ENCODE data around the gene PLXND1. TPM values are rescaled to one million over a fixed set of nuclear protein-coding genes. Genes with fewer than 3 reads are reported as not detected.

PLXND1 gene
- total RNA-seq, 1 donor from 2014 or later: 14.3 TPM

DNA sequence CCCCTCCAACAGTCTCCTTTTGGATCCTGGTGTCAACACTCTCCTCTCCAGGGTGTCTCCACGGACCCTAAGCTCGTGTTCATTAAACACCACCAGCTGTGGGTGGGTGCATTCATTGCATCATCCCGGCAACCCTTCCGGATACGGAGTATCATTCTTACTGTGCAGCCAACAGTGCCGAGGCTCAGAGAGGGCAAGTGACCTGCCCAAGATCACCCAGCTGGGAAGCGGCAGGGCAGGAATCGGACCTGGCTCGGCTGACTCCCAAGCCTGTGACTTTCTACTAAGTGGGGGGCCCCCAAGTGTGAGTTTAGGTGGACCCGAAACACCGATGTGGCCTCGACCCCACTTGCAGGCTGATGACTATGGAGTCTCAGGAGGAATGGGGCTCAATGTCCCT, 43.1 kb downstream of the PLXND1 start:
- no peak for DNase-seq

DNA sequence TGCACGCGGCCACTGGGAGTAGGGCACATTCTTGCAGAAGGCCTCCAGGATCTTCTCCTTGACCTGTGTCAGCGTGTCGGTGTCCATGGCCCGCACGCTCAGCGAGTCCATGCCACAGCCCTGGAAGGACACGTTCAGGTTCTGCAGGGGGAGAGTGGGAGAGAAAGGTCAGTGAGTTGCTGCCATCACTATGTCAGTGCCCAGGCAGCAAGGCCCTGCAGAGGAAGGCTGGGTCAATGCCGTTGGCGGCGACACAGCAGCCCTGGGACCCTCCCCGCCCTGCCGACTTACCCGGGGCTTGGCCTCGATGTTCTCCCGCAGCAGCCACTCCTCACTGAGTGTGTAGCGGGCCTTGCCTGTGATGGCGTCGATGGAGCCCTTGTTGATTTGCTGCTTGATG, 43.7 kb downstream of the PLXND1 start:
- DNase-seq: no peak

DNA sequence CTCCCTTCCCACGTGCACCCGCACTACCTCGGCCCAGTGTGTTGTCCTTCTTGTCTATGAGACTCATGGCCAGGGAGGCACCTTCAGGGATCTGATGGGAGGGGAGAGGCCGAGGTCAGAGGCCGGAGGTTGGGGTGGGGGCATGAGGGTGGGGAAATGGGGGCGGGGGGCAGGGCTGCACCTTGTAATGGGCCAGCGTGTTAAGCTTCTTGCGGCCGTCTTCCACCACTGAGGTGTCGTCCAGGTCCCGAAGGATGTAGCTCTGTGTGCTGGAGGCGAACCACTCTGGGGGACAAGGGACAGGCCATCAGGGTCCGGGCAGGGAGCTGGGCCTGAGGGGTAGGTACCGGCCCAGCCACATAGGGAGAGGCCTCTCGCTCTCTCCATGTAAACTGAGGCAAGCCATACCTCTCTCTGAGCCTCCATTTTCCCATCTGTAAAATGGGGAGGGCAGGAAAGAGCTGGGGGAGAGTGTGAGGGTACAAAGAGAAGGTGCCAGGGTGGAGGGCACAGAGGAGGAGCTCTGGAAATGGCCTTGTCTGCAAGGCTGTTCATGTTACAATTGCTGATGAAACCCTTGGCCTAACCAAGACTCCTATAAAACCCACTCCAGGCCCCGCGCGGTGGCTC, 44.7 kb downstream of the PLXND1 start:
- DNase-seq: no peak

DNA sequence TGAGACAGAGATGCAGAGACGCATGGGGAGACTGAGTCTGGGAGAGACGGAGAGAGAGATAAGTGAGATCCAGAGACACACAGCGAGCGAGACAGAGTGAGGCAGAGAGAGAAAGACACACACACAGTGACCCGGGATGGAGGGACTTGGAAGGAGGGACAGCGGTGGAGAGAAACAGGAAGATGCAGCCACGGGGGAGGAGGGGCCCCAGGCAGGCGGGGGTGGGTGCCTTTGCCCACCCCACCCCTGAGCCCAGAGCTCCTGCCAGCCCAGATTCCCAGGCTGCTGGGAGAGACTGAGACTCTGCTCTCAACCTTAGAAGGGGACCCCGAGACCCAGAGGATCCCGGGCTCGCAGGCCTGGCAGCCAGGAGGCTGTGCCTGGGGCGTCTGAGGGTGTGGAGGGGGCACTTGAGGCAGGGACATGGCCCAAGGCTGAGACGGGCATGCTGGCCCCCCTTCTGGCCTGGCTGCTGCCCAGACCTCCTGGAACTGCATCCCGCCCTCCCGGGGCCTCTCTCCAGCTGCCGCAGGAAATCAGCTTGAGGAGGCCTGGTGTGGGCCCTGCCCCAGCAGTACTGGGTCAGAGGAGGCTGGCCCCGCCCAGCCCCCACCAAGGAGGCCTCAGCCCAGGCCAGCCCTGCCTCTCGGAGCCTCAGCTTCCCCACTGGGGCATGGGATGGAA, 45.4 kb downstream of the PLXND1 start:
- DNase-seq: no peak

DNA sequence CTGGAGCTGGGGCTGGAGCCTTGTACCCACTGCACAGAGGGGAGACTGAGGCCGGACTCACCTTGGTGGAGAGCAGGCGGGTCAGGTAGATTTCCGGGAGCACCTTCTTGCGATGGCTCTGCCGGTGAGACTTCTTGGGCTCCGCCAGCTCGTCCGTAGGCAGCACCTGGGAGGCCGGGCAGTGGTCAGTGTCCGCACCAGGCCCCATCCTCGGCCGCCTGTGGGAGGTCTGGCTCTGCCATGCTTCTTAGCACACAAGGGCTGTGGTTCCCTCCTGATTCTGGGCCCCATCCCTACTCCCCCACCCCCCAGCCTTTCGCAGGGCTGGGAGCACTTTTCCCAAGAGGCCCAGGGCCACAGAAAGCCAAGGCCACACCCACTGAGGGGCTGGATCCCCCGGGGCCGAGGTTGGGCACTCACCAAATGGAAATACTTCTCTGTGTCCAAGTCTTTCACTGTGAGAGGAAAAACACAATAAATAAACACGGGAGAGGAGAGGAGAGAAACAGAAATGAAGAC, 46.1 kb downstream of the PLXND1 start:
- no peak for DNase-seq

DNA sequence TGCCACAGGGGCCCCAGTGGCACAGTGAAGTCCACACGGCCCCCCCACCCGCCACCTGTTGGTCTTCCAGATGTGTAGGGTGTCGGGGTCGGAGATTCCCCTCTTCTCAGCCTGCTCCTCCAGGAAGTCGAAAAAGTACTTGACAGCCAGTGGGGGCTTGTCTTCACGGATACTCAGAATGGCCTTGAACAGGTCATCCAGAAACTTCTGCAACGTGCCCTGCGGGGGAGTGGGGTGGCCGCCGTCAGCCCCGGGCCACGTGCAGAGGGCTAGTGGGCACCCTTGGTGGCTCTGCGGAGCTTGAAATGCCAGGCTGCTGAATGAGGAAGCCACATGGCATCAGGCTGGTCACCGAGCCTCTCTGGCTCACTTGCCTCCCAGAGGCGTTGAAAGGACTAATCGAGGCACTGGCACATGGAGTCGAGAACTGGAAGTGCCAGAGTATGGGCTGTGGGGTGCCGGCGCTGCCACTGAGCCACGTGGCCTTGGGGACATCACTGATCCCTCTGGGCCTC, 46.9 kb downstream of the PLXND1 start:
- DNase-seq: no peak

DNA sequence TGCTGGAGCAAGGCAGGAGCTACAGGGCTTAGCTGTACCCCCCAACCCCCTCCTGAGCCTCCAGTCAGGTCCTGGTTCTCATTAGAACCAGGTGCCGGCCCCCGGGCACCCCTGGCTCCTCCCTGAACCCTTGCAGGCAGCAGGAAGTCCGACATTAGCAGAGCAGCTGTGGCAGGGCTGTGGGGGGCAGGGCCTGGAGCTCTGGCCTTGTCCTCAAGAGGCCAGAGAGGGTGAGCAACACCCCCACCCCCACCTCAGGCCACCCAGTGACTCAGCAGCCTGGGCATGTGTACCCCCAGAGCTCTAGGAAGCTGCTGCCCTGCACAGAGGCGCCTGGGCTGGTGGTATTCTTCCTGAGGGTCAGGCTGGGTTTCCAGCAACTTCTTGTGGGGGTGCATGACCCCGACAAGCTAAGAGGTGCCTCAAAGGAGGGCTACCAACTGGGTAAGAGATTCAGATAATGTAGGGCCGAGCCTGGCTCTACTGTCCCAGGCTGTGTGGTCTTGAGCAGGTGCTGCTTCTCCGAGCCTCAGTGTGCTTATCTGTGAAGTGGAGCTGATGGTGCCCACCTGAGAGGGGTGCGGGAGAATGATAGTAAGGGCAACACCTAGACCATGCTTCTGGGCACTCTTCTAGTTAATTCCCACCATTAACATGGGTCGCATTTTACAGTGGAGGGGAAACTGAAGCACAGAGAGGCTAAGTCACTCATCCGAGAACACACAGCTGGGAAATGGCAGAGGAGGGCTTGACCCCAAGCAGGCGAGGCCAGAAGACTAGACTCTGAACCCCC, 47.5 kb downstream of the PLXND1 start:
- no peak for DNase-seq

DNA sequence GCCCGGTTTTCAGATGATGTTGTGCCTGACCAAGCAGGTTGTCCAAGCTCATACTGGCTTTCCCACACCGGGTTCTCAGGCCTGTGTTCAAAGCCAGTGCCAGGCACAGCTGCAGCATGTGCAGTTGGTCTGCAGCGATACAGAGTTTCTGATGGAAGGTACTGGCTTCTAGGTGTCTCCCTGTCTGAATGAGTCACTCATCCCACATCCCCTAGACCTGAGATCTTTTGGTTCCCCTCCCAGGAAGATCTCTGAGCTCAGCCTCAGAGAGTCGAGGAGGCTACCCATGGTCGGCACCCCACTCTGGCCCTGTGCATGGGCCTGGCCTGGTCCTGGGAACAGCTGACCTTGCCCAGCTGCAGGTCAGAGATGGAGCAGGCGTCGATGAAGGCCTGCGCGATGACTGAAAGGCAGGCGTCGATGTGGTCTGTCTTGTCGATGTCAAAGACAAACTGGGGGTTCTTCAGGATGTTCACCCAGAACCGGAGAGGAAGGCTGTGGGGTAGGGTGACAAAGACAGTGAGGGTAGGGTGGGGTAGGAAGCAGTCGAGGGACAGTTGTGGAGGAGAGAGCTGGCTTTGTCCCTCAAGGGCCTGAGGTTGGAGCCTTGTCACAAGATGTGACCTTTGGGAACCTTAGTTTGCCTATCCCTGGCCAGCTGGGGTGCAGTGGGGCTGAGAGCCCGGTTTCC, 48.2 kb downstream of the PLXND1 start:
- DNase-seq: no peak

DNA sequence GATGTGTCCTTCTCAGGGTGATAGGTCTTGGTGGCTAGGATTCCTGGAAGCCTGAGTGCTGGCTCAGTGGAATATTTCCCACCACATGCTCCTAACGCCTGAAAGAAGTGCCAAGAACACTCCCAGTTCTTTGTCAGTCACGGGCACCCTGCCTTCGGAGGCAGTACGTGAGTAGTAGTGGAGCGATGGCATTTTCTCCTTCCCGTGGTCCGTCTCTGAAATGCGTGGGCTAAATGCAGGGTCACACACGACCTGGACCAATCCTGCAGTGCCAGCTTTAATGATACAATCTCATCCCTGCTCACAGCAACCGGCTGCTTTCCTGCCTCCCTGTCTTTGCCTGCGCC, 49.0 kb downstream of the PLXND1 start:
- DNase-seq: peak; percentile 19

DNA sequence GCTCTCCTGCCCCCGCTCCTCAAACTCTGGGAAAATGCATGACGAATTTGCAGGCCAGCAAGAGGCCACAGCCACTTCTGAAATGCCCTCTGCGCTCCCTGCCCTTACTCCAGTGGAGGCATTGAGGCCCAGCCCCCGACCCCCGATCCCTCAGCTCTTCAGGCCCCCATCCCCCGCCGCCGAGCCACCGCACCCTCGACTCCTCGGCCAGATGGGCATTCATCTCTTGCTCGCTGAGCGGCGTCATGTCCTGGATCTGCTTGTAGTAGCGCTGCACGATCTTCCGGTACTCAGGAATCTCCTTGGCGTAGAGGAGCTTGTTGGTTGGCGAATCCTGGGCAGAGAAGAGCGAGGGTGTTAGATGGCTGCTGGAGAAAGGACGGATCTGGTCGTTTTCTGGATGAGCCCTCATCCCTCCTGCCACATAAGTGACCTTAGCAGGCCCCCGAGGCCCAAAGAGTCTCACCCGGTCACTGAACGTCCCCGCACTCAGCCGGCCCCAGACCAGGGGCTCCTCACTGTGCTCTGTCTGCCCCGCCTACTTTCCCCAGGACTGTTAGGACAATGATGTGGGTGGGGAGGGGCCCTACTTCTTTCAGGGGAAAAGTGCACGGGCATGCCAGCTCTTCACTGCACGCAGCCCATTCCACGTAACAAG, 49.5 kb downstream of the PLXND1 start:
- no peak for DNase-seq

DNA sequence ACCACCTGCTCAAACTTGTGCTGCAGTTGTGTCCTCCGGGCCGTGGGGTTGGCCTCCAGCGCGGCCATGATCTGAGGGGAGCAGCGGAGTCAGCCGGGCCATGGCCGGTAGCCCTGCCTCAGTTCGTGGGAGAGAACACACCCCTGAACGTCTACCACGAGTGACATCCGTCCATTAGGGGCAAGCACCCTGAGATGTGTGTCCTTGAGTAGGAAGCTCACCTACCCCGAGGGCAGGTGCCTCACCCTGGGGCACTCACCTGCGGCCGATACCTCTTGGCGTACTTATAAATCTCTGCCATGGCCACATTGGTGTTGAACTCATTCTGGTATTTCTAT, 50.1 kb downstream of the PLXND1 start:
- DNase-seq: no peak

DNA sequence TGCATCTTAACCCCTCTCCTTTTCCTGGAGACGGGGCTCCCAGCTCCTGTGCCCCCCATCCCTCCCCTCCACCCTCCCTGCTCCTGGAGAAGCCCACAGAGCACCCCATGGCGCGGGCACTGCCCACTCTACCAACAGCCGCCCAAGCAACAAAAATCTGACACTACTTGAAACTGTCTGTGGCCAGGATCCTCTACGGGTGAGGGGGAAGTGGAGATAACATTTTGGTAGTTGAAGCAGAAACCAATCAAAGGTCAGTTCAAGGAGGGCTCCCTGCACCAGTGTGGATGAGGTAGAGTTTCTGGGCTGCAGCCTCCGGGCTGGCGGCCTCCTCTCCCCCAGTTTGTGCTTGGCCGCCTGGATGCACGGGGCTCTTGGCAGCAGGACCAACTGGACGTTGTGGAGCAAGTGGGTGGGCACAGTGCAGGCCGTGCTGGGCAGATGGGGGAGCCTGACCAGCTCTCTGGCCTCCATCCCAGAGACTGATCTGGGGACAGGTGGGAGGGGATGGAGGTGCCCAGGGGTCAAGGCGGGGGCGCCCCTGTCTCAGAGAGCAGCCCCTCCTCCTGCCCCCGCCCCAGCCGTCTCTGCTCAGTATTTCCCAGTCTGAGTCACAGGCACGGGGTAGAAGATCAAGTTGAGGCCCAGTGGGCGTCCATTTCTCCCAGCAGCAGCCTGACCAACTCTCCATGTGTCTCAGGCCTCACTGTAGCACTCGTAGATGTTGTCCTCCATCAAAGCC, 50.7 kb downstream of the PLXND1 start:
- DNase-seq: no peak

DNA sequence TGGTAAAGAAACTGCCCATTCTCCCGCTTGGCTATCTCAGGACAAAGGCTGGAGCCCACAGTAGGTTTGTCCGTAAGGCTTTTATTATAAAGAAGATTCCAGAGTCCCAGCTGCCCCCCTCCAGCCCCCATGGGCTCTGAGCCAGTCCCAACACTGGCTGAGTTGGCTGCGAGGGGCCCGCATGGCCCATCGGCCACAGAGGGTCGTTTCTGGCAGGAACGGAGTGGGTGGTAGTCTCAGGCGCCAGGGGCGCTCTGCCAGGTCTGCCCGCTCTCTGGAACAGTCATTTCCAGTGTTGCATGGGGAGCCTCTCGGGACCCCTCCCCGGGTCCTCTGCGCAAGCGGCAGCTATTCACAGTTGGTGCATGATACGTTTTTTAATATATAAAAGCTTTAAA, 51.3 kb downstream of the PLXND1 start:
- no peak for DNase-seq

DNA sequence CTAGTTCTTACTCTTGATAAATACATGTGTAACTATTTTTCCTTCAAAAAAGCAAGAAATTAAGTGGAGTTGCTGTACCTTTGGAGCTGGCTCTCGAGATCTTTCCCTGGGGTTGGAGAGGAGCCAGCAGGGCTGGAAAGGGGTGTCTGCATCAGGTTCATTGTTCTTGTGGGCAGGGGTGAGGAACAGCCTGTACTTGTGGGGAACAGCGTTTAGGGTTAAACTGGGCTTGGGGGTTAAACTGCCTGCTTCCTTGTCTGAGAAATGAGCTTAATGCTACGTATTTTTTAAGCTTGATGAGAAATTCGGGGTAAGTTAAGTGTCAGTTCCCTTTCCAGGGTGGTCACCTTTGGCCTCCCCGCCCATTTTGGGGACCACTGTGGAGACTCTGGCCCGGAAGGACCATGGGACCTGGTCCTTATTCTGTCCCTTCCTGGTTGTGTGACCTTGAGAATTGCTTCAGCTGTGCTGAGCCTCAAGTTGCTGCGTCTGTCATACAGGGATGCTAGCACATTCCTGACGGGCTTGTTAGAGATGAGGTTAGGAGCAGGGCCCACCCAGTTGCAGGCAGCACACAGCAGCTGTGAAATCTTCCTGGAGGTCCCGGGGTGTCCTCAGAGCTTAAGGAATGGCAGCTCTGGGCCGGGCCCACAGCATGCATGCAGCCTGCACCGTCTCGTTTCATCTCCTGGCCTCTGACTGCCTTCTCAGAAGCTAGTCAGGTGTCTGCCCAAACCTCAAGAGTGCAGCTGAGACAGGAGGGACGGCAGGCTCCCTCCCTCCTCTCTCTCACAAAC, 51.9 kb downstream of the PLXND1 start:
- no peak for DNase-seq

DNA sequence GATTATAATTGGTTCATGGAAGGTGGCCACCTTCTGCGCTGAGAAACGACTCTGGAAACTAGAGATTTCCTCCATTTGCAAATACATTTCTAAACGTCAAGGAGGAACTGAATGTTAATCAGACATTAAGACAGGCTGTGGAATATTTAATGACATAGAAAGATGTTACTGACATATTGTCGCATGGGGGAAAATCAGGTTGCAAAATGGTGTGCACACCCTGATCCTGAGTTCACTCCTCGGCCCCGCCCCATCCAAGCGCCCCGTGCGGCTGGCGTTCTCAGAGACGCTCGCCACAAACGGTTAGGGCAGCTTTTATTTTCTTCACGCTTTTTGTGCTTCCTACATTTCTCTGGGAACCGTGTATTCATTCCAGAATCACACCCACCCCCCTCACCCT, 52.8 kb downstream of the PLXND1 start:
- DNase-seq: no peak

DNA sequence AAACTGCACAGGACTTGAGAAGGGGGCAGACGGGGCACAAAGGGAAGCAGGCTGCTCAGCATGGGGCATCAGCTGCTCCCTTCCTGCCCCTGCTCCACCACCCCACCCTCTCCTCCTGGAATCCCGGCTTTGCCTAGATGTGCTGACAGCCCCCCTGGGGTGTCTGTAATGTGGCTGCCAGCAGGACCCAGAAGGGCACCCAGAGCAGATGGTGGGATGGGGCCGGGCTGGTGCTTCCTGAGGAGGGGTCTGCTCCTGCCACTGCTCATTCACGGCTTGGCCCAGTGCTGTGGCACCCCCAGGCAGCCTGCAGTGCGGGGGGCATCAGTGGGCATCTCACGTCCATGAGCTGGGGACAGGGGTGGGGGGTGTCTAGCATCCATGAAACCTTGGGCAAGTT, 53.3 kb downstream of the PLXND1 start:
- no peak for DNase-seq

DNA sequence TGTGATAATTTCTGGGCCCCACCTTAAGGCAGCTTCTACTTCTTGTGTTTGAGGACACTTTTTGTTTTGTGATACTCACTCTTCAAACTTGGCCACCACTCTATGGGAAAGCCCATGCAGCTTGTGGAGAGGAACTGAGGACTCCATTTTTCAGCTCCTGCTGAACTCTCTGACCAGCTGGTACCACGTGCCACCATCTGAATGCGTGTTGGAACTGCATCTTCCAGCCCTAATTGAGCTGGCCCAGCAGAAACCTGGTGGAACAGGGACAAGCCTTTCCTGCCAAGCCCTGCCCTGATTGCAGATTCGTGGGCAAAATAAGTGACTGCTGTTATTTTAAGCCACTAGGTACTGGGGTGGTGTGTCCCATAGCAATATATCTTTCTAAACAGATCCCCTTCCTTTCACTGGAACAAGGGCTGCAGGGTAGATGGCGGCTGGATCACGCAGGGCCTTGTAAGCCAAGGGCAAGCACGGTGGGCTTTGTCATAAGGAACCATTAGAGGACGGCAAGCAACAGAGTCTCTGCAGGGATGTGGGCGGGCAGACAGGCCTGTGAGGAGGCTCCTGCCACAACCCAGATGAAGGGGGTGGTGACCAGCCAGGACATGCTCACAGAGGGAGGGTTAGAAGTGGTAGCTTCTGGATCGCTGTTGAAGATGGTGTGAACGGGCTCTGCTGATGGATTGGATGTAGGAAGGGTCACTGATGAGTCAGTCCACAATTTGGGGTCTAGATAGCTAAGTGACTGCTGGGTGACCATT, 54.0 kb downstream of the PLXND1 start:
- no peak for DNase-seq

DNA sequence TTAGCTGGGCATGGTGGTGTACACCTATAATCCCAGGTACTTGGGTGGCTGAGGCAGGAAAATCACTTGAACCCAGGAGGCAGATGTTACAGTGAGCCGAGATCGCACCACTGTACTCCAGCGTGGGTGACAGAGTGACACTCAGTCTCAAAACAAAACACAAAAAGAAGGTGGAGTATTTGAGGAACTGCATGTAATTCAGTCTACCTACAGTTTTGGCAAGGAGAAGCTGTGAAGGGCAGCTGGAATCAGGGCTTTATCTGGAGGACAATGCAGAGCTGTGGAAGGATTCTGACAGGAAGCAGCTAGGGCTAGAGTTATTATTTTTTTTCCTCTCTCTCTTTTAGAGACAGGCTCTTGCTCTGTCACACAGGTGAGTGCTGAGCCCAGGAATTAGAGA, 56.7 kb downstream of the PLXND1 start:
- DNase-seq: no peak

DNA sequence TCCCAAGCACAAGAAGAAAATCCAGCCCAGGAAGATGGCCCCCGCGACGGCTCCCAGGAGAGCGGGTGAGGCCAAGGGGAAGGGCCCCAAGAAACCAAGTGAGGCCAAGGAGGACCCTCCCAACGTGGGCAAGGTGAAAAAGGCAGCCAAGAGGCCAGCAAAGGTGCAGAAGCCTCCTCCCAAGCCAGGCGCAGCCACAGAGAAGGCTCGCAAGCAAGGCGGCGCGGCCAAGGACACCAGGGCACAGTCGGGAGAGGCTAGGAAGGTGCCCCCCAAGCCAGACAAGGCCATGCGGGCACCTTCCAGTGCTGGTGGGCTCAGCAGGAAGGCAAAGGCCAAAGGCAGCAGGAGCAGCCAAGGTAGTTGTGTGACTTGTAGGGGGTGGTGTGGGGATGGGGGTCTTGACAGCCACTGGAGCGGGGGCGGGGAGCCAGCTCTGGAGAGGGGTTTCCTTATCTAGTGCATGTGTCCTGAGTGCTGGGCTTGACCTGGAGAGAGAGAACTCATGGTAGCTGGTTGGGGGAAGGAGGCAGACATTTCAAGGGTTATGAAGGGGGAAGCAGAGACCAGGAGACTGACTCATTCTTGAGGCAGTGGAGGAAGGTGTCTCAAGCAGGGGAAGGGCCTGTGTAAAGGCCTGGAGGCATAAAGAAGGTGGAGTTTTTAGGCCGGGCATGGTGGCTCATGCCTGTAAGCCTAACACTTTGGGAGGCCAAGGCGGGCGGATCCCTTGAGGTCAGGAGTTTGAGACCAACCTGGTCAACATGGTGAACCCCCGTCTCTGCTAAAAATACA, 57.3 kb downstream of the PLXND1 start:
- DNase-seq: no peak
